H1 (cell line): ENCODE measurements around the gene ATG5. TPM values are rescaled to one million over a fixed set of nuclear protein-coding genes. Genes with fewer than 3 reads are reported as not detected.

Source experiments
- BACH1 ChIP-seq: IDR thresholded peaks from 2 replicates; pipeline ENCODE4 v1.6.1; 2012; ENCODE audit warnings: low read length, improper control_type of control experiment
- CEBPB ChIP-seq: IDR thresholded peaks from 2 replicates; pipeline ENCODE4 v1.6.1; 2012; ENCODE audit warnings: low read depth, low read length
- CHD1 ChIP-seq: IDR thresholded peaks from 2 replicates; pipeline ENCODE4 v1.6.1; 2012; ENCODE audit warnings: low read depth, low read length, improper control_type of control experiment
- CHD7 ChIP-seq: fragments of 300-600 bp; sonication (generic); IDR thresholded peaks from 2 replicates; pipeline ENCODE4 v1.7.1; 2012; ENCODE audit warnings: low read length, moderate library complexity, mild to moderate bottlenecking, inconsistent platforms; ENCODE audit not compliant: insufficient replicate concordance
- KDM1A ChIP-seq: fragments of 200-600, 300-600 bp; sonication (generic); IDR thresholded peaks from 2 replicates; pipeline ENCODE4 v1.7.1; 2016; ENCODE audit warnings: mild to moderate bottlenecking, low read length, borderline replicate concordance
- MAFK ChIP-seq: IDR thresholded peaks from 2 replicates; pipeline ENCODE4 v1.6.1; 2012; ENCODE audit warnings: low read depth, mild to moderate bottlenecking, improper control_type of control experiment, low read length
- POU5F1 ChIP-seq: IDR thresholded peaks from 2 replicates; pipeline ENCODE4 v1.6.1; 2011; ENCODE audit warnings: low read depth, mild to moderate bottlenecking, low read length, moderate library complexity
- RAD21 ChIP-seq, 2 experiments: IDR thresholded peaks in 1 of 2; conservative IDR thresholded peaks in 1 of 2; 2 replicates each; pipeline ENCODE4 v1.6.1; 2011; ENCODE audit warnings: low read depth in 2 of 2, low read length in 2 of 2, improper control_type of control experiment in 1 of 2, inconsistent platforms in 1 of 2, mild to moderate bottlenecking in 1 of 2, moderate library complexity in 1 of 2
- RBBP5 ChIP-seq: IDR thresholded peaks from 2 replicates; pipeline ENCODE4 v1.7.1; 2012; ENCODE audit warnings: low read depth, mild to moderate bottlenecking, inconsistent platforms, low read length, moderate library complexity, borderline replicate concordance
- polyA plus RNA-seq, 7 experiments: library from polyadenylated mRNA; depleted of rRNA in 3 of 7; stranded (reverse) in 5 of 7; unstranded in 2 of 7; fragments of >200 nt in 5 of 7; fragments of 200-250 nt in 2 of 7; gene quantifications; 1 replicate in 5 of 7; 2 replicates in 1 of 7; 4 replicates in 1 of 7; pipeline versions ENCODE4 v1.2.1 to v1.2.3, GENCODE V29; 2011 to 2013; ENCODE audit warnings: missing spikeins in 2 of 7, mixed read lengths in 2 of 7
- total RNA-seq: library from RNA; stranded (reverse); fragmentation: NEBNext Ultra II Directional; extraction: Animal tissue kit (Norgen Biotek cat#: 25700); gene quantifications from 2 replicates; pipeline ENCODE4 v1.2.1, GENCODE V29; 2021

ATG5 gene
- total and polyA plus RNA-seq, 2 of the 8 experiments (the other 6 are each of a cell fraction or from before 2014, with no cell fraction given), result 18.2 to 39.0 TPM

GRCh38 chr6:106216527-106216926, 109.0 kb downstream of the ATG5 start (continued):
- TF ChIP-seq CHD7 (no peak), CHD1 (no peak), RBBP5 (no peak), MAFK (no peak), RAD21 (IDR thresholded peaks at IDR 0.05 in 1 of 2, conservative IDR thresholded peaks at IDR 0.05 in 1 of 2; ENCODE audit: low read depth in 2 of 2, low read length in 2 of 2) (no peak), BACH1 (no peak), CEBPB (no peak), POU5F1 (no peak), KDM1A (no peak)
